CD4-positive, CD25-positive, alpha-beta regulatory T cell (primary cell): ENCODE data around the gene RAB11FIP4. TPM values are rescaled to one million over a fixed set of nuclear protein-coding genes. Genes with fewer than 3 reads are reported as not detected.

Experiments
- ATAC-seq, 2 donors: fragments of 150-1000 bp; cut with Tn5 transposase; one replicate each; pipeline ENCODE4 v1.10.0; 2021; ENCODE audit warnings: low read depth in 2 of 2, moderate number of reproducible peaks in 2 of 2, moderate library complexity in 1 of 2
- DNase-seq, 3 donors: peaks; one replicate each; pipeline versions ENCODE4 v3.0.0 to v3.0.0-alpha.2; 2012 to 2022; ENCODE audit warnings: mixed read lengths in 1 of 3
- H3K27ac ChIP-seq: one replicate; pipeline ENCODE4 v1.7.0; 2013; ENCODE audit warnings: mild to moderate bottlenecking, low read length; ENCODE audit not compliant: insufficient read depth, poor library complexity, severe bottlenecking
- H3K27me3 ChIP-seq: one replicate; pipeline ENCODE4 v1.7.0; 2013; ENCODE audit warnings: low read length; ENCODE audit not compliant: control insufficient read depth, insufficient read depth
- H3K36me3 ChIP-seq: one replicate; pipeline ENCODE4 v1.7.0; 2013; ENCODE audit warnings: mild to moderate bottlenecking, low read length, moderate library complexity; ENCODE audit not compliant: control insufficient read depth, insufficient read depth
- H3K4me1 ChIP-seq: 2 replicates; pipeline ENCODE4 v1.7.0; 2013; ENCODE audit warnings: mild to moderate bottlenecking, low read length; ENCODE audit not compliant: insufficient read depth, control insufficient read depth, poor library complexity, severe bottlenecking
- H3K4me3 ChIP-seq: one replicate; pipeline ENCODE4 v1.7.0; 2013; ENCODE audit warnings: low read depth, mild to moderate bottlenecking, low read length, moderate library complexity
- H3K9me3 ChIP-seq, 2 experiments: 1 replicate in 1 of 2; 2 replicates in 1 of 2; pipeline ENCODE4 v1.7.0; 2013; ENCODE audit warnings: low read length in 2 of 2, mild to moderate bottlenecking in 1 of 2, moderate library complexity in 1 of 2; ENCODE audit not compliant: control insufficient read depth in 2 of 2
- H3K27ac Mint-ChIP-seq, 3 donors: one replicate each; pipeline ENCODE4 v1.8.0; 2020 to 2022; ENCODE audit warnings: mild to moderate bottlenecking in 3 of 3, mixed read lengths in 3 of 3, moderate library complexity in 2 of 3
- H3K27me3 Mint-ChIP-seq: one replicate; pipeline ENCODE4 v1.8.0; 2022; ENCODE audit warnings: mild to moderate bottlenecking, mixed read lengths
- H3K36me3 Mint-ChIP-seq: one replicate; pipeline ENCODE4 v1.8.0; 2020; ENCODE audit warnings: mixed read lengths
- H3K4me1 Mint-ChIP-seq, 4 donors: one replicate each; pipeline ENCODE4 v1.8.0; 2020 to 2022; ENCODE audit warnings: mixed read lengths in 4 of 4, mild to moderate bottlenecking in 1 of 4
- H3K4me3 Mint-ChIP-seq, 4 donors: one replicate each; pipeline ENCODE4 v1.8.0; 2020 to 2022; ENCODE audit warnings: mild to moderate bottlenecking in 4 of 4, mixed read lengths in 4 of 4, moderate library complexity in 3 of 4
- H3K9me3 Mint-ChIP-seq, 7 donors: one replicate each; pipeline ENCODE4 v1.8.0; 2020 to 2022; ENCODE audit warnings: mixed read lengths in 7 of 7, mild to moderate bottlenecking in 3 of 7, moderate library complexity in 2 of 7
- polyA plus RNA-seq, 4 donors: library from polyadenylated mRNA; unstranded; fragments of 300-500 nt; fragmentation: Illumina TruSeq; gene quantifications; one replicate each; pipeline ENCODE4 v1.2.3, GENCODE V29; 2021
- total RNA-seq: library from RNA; stranded (reverse); gene quantifications from one replicate; pipeline ENCODE4 v1.2.3, GENCODE V29; 2022

RAB11FIP4 gene
- total and polyA plus RNA-seq, 5 donors from 2014 or later: 23.1 to 79.7 (median 23.6) TPM

DNA sequence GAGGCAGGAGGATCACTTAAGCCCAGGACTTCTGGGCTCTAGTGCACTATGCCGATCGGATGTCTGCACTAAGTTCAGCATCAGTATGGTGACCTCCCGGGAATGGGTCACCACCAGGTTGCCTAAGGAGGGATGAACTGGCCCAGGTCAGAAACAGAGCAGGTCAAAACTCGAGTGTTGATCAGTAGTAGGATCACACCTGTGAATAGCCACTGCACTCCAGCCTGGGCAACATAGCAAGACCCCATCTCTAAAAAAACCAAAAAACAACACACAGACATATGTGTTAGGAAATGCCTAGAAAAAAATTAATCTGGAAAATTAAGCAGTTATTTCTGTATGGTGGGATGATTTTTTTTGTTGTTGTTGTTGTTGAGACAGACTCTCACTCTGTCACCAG lies 127.0 kb downstream of the RAB11FIP4 start:
- H3K4me3 Mint-ChIP-seq: no peak overlapping the region
- H3K9me3 Mint-ChIP-seq: no peaks in the 10 kb centered on the region
- ATAC-seq (no peak), DNase-seq (no peak)
- H3K27me3 ChIP-seq: no peaks in the 10 kb centered on the region
- H3K4me1 Mint-ChIP-seq: peaks cover 0 to 28% (median 14%) of the 10 kb centered on the region in 4 donors
- H3K4me1 ChIP-seq: peaks cover 3% of the 10 kb centered on the region
- no peak overlapping the region for H3K27ac Mint-ChIP-seq
- H3K27ac ChIP-seq: no peak overlapping the region
- H3K9me3 ChIP-seq: no peaks in the 10 kb centered on the region
- peaks cover 13% of the 10 kb centered on the region for H3K36me3 Mint-ChIP-seq
- H3K27me3 Mint-ChIP-seq: no peaks in the 10 kb centered on the region
- peaks cover 48% of the 10 kb centered on the region for H3K36me3 ChIP-seq
- no peak overlapping the region for H3K4me3 ChIP-seq

DNA sequence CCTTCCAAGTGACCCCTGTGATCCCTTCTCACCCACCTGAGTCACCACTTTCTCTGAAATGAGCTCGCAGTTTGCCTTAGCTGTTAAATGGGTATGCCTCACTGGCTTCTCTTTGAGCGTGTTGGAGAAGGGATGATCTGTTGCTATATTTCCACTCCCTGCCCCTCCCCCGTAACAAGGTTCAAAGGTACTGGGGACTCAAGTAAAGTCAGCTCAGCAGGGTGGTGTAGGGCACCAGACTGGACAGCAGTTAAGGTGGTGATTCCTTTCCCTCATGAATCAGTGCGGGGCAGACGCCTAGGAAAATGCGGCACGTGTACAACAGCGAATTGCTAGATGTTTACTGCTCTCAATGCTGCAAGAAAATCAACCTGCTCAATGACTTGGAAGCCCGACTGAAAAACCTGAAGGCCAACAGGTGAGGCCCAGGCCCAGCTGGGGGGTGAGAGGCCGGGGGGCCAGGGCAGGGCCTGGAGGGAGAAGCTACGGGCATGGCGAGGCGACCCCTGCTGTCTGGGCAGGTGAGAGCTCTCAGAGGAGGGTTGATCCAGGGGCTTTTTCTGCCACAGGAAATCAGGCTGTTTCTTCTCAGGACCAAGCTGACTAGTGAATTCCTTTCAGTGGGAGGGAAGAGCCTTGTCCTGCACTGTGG lies 130.3 kb downstream of the RAB11FIP4 start:
- H3K27me3 Mint-ChIP-seq: peaks cover 4% of the 10 kb centered on the region
- Histone ChIP-seq H3K4me3 (no peak overlapping the region), H3K9me3 (no peaks in the 10 kb centered on the region), H3K27ac (no peak overlapping the region), H3K27me3 (no peaks in the 10 kb centered on the region), H3K36me3 (peaks cover 62% of the 10 kb centered on the region), H3K4me1 (no peaks in the 10 kb centered on the region)
- peaks cover 18% of the 10 kb centered on the region for H3K36me3 Mint-ChIP-seq
- no peak overlapping the region for H3K27ac Mint-ChIP-seq
- no peaks in the 10 kb centered on the region for H3K9me3 Mint-ChIP-seq
- peaks cover 0 to 6% (median 1%) of the 10 kb centered on the region in 4 donors for H3K4me1 Mint-ChIP-seq
- ATAC-seq: no peak
- H3K4me3 Mint-ChIP-seq: no peak overlapping the region
- DNase-seq: no peak

GRCh38 chr17:31522284-31522931 lies 130.9 kb downstream of the RAB11FIP4 start:
- Histone ChIP-seq H3K27me3 (no peaks in the 10 kb centered on the region), H3K27ac (no peak overlapping the region), H3K36me3 (peaks cover 66% of the 10 kb centered on the region), H3K9me3 (no peaks in the 10 kb centered on the region), H3K4me3 (no peak overlapping the region), H3K4me1 (no peaks in the 10 kb centered on the region)
- Mint-ChIP-seq H3K27ac (no peak overlapping the region), H3K4me1 (peaks cover 0 to 3% (median 0%) of the 10 kb centered on the region in 4 donors), H3K36me3 (peaks cover 18% of the 10 kb centered on the region), H3K4me3 (no peak overlapping the region), H3K9me3 (no peaks in the 10 kb centered on the region), H3K27me3 (peaks cover 4% of the 10 kb centered on the region)
- DNase-seq (no peak), ATAC-seq (no peak)

DNA sequence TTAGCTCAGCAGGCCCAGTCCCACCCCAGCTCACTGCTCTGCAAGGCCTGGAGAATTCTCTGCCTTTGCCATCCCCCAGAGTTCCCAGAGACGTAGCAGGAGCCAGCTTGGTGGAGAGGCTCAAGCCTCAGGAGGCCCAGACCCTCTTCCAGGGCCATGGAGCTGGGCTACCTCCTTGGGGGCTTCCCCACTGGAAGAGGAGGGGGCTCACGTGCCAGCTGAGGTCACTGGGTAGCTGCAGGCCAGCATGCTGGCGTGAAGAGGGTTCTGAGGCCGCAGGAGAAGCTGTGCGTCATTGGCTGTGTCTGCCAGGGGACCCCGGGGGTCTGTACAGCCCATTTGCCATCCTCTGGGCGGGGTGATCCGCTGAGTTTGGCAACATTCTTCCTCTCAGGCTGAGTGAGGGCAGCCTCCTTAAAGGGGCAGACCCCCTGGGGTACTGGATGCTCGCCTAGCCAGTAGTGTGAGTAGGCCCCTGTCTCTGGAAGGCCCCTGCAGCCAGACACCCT lies 131.6 kb downstream of the RAB11FIP4 start:
- no peak for ATAC-seq
- H3K27ac ChIP-seq: no peak overlapping the region
- DNase-seq: no peak
- Mint-ChIP-seq H3K9me3 (no peaks in the 10 kb centered on the region), H3K4me3 (no peak overlapping the region), H3K27ac (no peak overlapping the region), H3K36me3 (peaks cover 14% of the 10 kb centered on the region), H3K27me3 (peaks cover 4% of the 10 kb centered on the region), H3K4me1 (no peaks in the 10 kb centered on the region)
- H3K9me3 ChIP-seq: no peaks in the 10 kb centered on the region
- H3K4me3 ChIP-seq: no peak overlapping the region
- H3K36me3 ChIP-seq: peaks cover 68% of the 10 kb centered on the region
- H3K4me1 ChIP-seq: no peaks in the 10 kb centered on the region
- no peaks in the 10 kb centered on the region for H3K27me3 ChIP-seq

GRCh38 chr17:31523862-31524730 lies 132.6 kb downstream of the RAB11FIP4 start:
- Histone ChIP-seq H3K36me3 (peaks cover 73% of the 10 kb centered on the region), H3K4me3 (no peak overlapping the region), H3K27ac (no peak overlapping the region), H3K4me1 (no peaks in the 10 kb centered on the region), H3K27me3 (no peaks in the 10 kb centered on the region), H3K9me3 (no peaks in the 10 kb centered on the region)
- Mint-ChIP-seq H3K27ac (peak overlapping the region in 1 of 3 donors; percentile 48), H3K4me3 (no peak overlapping the region), H3K9me3 (no peaks in the 10 kb centered on the region), H3K36me3 (peaks cover 10% of the 10 kb centered on the region), H3K4me1 (no peaks in the 10 kb centered on the region), H3K27me3 (peaks cover 4% of the 10 kb centered on the region)
- DNase-seq (no peak), ATAC-seq (no peak)

DNA sequence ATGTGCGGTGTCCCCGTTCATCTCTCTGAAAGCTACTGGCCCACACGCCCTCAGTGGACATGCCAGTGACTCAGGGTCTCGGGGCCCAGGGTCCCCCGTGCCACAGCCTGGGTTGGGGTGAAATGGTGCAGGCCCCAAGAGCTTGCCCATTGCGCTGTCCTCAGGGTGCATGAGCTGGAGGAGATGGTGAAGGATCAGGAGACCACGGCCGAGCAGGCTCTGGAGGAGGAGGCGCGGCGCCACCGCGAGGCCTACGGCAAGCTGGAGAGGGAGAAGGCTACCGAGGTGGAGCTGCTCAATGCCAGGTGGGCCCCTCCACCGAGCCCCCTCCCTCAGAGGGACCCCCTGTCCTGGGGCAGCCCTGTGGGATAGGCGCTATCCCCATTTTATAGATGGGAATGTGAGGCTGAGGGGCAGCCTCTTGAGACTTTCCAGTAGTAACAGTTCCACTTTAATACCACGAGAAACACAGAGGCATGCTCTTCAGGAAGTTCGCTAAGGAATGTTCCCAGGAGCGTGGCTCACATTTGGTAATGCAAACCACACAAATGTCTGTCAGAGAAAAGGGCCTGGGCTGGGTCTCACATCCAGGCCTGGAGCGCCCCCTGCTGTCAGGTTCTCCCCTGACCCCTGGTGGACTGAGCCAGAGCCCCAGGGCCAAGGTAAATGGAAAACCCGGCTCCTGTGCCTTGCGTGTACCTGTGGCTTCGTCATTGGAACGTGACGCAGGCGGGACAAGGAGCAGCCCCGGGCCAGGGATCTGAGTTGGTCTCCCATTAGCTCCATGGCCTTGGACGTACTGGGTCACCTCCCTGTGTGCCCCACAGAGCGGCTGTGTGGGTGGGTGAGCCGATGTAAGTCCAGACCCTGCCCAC lies 133.7 kb downstream of the RAB11FIP4 start:
- Mint-ChIP-seq H3K4me1 (no peaks in the 10 kb centered on the region), H3K27ac (no peak overlapping the region), H3K4me3 (no peak overlapping the region), H3K9me3 (no peaks in the 10 kb centered on the region), H3K36me3 (peaks cover 5% of the 10 kb centered on the region), H3K27me3 (peaks cover 4% of the 10 kb centered on the region)
- Histone ChIP-seq H3K36me3 (peaks cover 72% of the 10 kb centered on the region), H3K4me3 (no peak overlapping the region), H3K27ac (no peak overlapping the region), H3K27me3 (no peaks in the 10 kb centered on the region), H3K9me3 (no peaks in the 10 kb centered on the region), H3K4me1 (no peaks in the 10 kb centered on the region)
- ATAC-seq (peak; percentile 64 to 75), DNase-seq (peak; percentile 70 to 78 (median 73))
